Right lobe of liver (tissue), 4 donors: ENCODE data around the gene TNFRSF4.

ENCODE experiments used
- CTCF ChIP-seq, 4 donors: fragments of 200-600 bp in 3 of 4; fragments of 450-650 bp in 1 of 4; IDR thresholded peaks; one replicate each; pipeline versions ENCODE4 v1.5.1 to v1.8.0; 2016 to 2022; ENCODE audit warnings: antibody characterized with exemption in 4 of 4, mild to moderate bottlenecking in 2 of 4
- POLR2A ChIP-seq: fragments of 450-650 bp; IDR thresholded peaks from one replicate; pipeline ENCODE4 v1.6.1; 2017; ENCODE audit warnings: antibody characterized with exemption, mild to moderate bottlenecking
- donor health status: DM: no; HTN: no; CAD: no.
- donor health status: DM: no; HTN: no; CAD: no.
- donor health status: DM: no; HTN: yes; CAD: no.

- TF ChIP-seq POLR2A, result no peak
- no peak for TF ChIP-seq CTCF (IDR thresholded peaks at IDR 0.05)
Measured at GRCh38 chr1:1167398-1167821, 46.5 kb downstream of the TNFRSF4 start.
